Medulla oblongata (tissue), 1 donor: ENCODE results near the gene PTCH1.

Source experiments
- DNase-seq: peaks from one replicate; pipeline ENCODE4 v3.0.0-alpha.2; 2015; ENCODE audit errors: extremely low spot score

The PTCH1 gene

GRCh38 chr9:95516734-95517558, at the start of gene PTCH1:
Gene PTCH1 (minus strand): TSS chr9:95516971.
- peak; percentile 46 for DNase-seq

DNA sequence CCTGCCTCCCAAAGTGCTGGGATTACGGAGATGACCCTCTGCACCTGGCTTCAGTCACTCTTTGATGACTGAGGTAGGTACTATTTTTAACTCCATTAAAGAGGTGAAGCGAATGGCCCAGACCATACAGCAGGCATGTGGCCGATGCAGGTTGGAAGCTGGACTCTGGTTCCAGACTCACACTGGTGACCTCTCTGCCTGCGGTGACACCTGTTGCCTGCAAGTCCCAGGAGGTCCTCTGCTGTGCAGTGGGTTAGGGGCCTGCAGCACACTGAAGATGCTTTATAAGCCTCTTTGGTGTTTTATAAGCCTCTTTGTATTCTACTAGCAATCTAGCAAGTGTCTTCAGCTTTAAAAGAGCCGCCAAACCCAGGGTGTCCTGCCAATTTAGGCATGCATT, 49.2 kb upstream of the PTCH1 start:
- DNase-seq, result no peak

DNA sequence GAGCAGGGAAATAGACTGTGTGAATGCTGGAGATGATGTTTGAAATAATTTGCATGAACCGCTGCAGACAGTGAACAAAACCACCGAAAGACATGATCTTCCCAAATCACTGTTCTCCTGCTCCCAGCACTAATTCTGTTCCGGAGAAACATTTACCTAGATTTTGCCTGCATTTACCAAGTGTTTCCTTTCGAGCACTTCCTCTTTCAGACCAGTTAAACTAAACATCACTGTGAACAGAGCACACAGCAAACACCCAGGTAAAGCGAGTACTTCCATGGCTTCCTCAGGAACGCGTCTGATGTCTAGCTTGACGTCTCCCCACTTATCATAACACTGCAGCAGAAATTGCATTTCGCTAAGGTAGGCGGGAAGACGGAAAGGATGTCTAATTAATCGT, 45.1 kb upstream of the PTCH1 start:
- no peak for DNase-seq

- no peak for DNase-seq
These were observed 40.4 kb upstream of the PTCH1 start for GRCh38 chr9:95557142-95557541.

DNA sequence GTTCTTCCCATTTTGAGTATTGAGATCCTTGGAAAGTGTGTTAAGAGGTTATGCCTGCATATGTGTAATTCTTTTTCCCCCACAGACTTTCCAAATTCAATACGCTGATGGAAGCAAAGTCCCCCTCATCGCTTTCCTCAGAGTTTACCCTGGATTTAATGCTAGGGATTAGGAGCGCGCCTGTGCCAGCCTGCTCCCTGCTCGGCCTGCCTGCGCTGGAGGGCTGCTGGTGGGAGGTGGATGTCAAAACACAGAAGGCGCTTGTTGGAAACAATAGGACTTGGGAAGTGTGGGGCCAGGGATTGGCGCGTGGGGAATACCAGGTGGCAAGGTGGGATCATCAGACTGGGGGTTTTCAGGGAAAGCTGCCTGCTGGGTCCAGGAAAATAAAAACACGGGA, 39.8 kb upstream of the PTCH1 start:
- DNase-seq, result no peak

DNA sequence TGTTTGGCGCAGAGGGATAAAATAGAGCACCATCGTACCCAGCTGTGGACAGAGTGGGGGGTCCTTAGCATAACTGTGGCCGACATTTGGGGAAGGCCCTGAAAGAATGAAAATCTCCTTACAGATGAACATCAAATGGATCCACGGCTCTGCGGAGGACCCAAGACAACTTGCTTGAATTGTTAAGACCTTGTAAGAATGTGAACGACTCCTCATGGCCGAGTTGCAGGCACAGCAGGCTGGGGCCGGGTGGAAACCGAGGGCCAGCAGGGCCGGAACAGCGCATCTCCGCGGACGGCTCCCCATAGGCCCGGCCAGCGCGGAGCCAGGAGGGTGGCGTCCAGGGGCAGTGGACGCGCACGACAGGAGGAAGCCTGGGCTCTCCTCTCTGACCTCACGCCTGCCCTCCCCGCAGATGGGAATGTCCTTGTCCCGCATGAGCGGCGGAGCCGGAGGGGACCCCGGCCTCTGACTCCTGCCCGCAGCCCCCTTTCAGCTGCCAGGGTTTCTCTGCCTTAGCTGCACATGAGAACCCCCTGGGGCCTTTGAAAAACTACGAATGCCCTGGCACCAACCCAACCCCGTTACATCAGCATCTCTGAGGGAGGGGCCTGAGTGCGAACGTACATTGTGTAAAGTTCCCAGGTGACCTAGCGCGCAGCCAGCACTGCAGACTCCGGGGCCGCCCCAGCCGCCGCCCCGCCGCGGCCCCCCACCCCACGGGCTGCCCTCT, 36.2 kb upstream of the PTCH1 start:
- DNase-seq, result no peak

DNA sequence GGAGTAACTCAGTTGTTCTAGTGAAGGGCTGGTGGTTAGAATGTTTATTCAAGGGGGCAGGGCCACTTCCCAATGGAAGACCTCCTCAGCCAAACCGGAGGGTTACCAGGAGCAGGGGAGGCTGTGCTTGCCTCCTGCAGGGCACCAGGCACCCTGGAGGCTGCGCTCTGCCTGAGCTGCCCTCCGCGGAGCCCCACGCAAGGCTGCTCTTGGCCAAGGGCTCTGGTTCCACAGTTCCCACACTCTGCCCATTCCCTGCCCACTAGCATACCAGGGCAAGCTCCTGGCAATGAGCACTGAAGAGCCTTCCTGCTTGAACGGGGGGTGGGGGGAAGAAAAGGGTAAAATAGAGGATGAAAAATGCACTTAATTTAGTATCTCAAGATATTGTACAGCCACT, 35.5 kb upstream of the PTCH1 start:
- no peak for DNase-seq

DNA sequence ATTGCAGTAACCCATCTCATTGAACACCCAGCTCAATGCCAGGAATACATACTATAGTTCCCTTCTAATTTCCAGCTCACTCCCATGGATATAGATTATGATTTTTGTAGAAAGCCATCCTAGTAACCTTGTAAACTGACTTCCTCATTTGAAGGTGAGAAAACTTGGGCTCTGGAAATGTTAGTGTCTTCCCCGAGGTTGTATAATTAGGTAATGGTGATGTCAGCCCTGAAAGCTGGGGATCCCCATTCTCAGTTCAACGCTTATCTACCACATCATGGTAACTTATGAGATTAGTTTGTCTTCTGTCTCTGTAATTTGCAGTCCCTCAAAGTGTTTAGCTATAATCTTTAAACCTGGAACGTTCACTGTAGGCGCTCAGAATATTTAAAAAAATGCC, 34.6 kb upstream of the PTCH1 start:
- DNase-seq, result no peak

GRCh38 chr9:95545831-95546567, 29.2 kb upstream of the PTCH1 start:
- DNase-seq, result peak; percentile 45

- no peak for DNase-seq
These were observed 17.4 kb upstream of the PTCH1 start for GRCh38 chr9:95533996-95534680.

DNA sequence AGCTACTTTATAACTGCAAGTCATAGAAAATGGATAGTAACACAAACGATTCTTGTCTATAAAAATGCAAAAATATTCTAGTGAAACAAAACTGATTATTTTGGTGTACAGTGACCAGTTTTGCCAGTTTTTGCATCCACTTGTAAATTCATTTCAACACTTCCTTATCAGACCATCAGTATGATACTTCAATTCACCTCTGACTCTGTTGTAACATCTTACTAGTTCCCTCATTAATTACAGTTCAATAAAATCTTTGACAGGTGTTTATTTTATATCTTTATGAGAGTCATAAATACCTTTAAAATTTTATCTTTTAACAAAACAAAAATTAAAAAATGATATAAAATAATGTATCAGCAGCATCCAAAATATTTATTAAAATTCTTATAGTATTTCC, 13.1 kb upstream of the PTCH1 start:
- DNase-seq, result no peak

GRCh38 chr9:95528908-95529502, 12.2 kb upstream of the PTCH1 start:
- DNase-seq, result no peak

GRCh38 chr9:95522871-95523370, 6.2 kb upstream of the PTCH1 start:
- DNase-seq, result no peak

DNA sequence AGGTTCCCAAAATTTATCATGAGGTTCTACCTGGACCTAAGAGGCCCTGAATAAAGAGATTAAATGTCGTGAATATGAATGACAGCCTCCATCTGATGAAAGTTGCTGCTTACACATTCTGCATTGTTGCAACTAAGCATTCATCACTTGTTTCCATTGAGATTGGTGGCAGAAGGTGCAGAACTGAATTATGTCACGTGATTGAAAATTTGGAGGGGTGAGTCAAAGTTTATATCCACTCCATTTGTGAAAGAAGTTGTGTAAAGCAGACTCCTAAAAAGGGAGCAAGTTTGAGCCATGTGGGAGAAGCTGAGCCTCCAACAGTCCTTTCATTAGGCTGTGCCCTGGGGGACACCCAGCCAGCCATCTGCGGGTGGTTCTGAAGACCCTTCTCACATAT, 4.9 kb upstream of the PTCH1 start:
- no peak for DNase-seq

DNA sequence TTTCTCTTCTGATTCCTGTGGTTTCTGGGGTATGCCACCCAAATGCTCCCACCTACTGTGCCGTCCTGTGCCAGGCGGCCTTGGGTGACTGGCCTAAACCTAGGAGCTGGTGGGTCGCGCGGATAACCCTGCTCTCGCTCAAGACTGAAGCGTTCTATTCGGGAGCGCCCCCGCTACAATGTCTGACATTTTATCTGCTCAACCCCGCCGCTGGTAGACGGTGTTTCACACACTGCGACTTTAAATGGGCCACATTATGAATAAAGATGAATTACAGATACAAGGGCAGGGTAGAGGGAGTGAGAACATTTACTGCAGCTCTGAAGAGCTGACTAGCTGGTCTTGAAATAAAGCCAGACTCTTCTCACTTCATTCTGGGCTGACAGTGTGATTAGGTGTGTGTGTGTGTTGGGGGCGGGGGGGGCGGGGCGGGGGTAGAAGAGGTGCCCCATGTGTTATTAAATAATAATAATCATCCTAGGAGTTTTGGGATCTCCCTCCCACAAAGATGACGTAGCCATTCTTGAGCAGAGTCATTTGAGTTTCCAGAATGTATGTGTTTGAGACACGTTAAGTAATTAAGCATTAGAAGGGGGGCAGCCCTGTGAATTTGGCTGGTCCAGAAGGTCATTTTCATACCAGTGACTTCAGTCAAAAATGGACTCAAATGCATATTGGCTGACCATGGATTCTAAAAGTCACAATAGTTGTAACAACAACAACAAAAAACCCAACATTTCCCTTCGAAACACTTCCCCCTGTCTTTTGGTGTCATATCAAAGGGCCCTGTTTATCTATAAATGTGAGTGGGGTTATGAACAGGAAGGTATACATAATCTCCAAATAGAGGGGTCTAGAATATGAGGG, 1.0 kb upstream of the PTCH1 start:
- DNase-seq, result no peak

DNA sequence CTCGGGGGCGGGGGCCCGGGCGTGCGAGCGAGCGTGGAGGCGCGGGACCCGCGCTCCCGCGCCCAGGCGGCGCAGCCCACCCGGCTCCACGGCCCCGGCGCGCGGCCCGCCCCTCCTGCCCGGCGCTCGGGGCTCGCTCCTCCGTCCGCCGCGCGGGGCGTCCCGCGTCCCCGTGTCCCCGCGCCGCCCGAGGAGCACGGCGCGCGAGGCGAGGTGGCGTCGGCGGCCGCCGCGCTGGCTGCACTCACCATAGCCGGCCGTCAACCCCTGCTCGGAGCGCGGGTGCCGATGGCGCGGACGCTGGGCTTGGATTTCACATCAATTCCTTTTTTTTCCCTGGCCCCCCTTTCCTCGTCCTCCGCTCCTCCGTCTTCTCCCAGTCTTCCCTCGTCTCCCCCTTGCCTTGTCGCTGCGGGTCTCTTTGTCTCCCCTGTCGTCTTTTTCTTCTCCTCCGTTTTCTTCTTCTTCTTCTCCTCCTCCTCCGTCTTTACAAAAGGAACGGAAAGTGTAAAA, 494 bp downstream of the PTCH1 start:
- DNase-seq, result no peak

GRCh38 chr9:95515272-95516113, 1.3 kb downstream of the PTCH1 start:
- no peak for DNase-seq

DNA sequence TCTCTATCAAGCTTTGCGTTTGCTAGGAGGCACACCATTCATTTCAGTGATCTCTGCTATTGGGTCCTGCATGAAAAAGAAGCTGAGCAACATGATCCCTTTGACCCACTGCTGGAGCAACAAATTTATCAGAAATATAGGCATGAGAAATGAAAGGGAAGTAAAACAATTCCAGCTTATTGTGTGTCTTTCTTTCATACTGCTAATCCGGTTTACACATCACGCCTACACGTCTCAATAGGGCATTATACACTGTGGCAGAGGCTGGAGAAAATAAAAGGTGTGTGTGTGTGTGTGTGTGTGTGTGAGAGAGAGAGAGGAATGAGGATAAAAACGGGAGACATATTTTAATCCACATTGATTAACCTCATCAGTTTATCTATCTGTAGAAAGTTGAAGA, 2.4 kb downstream of the PTCH1 start:
- DNase-seq, result no peak

GRCh38 chr9:95513711-95514110, 3.1 kb downstream of the PTCH1 start:
- no peak for DNase-seq
